Spleen (tissue), 11 donors: ENCODE results near the gene CTRL. TPM values are rescaled to one million over a fixed set of nuclear protein-coding genes. Genes with fewer than 3 reads are reported as not detected.

Experiments
- DNase-seq: peaks from one replicate; pipeline ENCODE4 v3.0.0-alpha.2; 2020
- H3K27ac ChIP-seq, 8 donors: fragments of 200-600 bp; sonication (generic) in 7 of 8; 1 replicate in 4 of 8; 2 replicates in 4 of 8; pipeline versions ENCODE4 v1.5.0 to v1.8.0; 2016 to 2021; ENCODE audit warnings: inconsistent platforms in 4 of 8, mild to moderate bottlenecking in 4 of 8, moderate library complexity in 1 of 8
- H3K27me3 ChIP-seq, 7 donors: fragments of 200-600 bp; sonication (generic) in 6 of 7; replicated peaks in 1 of 7; 1 replicate in 4 of 7; 2 replicates in 3 of 7; pipeline versions ENCODE4 v1.5.0 to v1.8.0; 2016 to 2021; ENCODE audit warnings: inconsistent platforms in 3 of 7, mild to moderate bottlenecking in 1 of 7
- H3K36me3 ChIP-seq, 6 donors: fragments of 200-600 bp; sonication (generic) in 5 of 6; 1 replicate in 4 of 6; 2 replicates in 2 of 6; pipeline versions ENCODE4 v1.5.0 to v1.8.0; 2016 to 2021; ENCODE audit warnings: inconsistent platforms in 2 of 6
- H3K4me1 ChIP-seq, 6 donors: fragments of 200-600 bp; sonication (generic) in 5 of 6; 1 replicate in 3 of 6; 2 replicates in 3 of 6; pipeline versions ENCODE4 v1.5.0 to v1.8.0; 2016 to 2021; ENCODE audit warnings: inconsistent platforms in 3 of 6
- H3K4me3 ChIP-seq, 8 donors: fragments of 200-600 bp; sonication (generic) in 7 of 8; 1 replicate in 4 of 8; 2 replicates in 4 of 8; pipeline versions ENCODE4 v1.5.0 to v1.8.0; 2016 to 2021; ENCODE audit warnings: inconsistent platforms in 4 of 8, mild to moderate bottlenecking in 4 of 8, moderate library complexity in 2 of 8
- H3K9me3 ChIP-seq, 8 donors: fragments of 200-600 bp; sonication (generic) in 7 of 8; 1 replicate in 4 of 8; 2 replicates in 4 of 8; pipeline versions ENCODE4 v1.5.0 to v1.8.0; 2016 to 2021; ENCODE audit warnings: inconsistent platforms in 4 of 8
- CTCF ChIP-seq, 11 experiments: fragments of 200-600 bp in 7 of 11; fragments of 450-650 bp in 4 of 11; sonication (generic) in 4 of 11; IDR thresholded peaks in 8 of 11; conservative IDR thresholded peaks in 3 of 11; 1 replicate in 7 of 11; 2 replicates in 4 of 11; pipeline versions ENCODE4 v1.4.0 to v1.8.0; 2016 to 2021; ENCODE audit warnings: antibody characterized with exemption in 11 of 11, inconsistent platforms in 4 of 11, mild to moderate bottlenecking in 1 of 11
- POLR2A ChIP-seq, 3 donors: fragments of 450-650 bp; IDR thresholded peaks; one replicate each; pipeline ENCODE4 v1.5.1; 2017; ENCODE audit warnings: antibody characterized with exemption in 3 of 3, mild to moderate bottlenecking in 1 of 3
- POLR2AphosphoS5 ChIP-seq, 3 donors: sonication (generic); formaldehyde crosslinking; IDR thresholded peaks; one replicate each; pipeline ENCODE4 v1.5.1; 2017; ENCODE audit warnings: antibody characterized with exemption in 3 of 3
- WGBS, 5 donors: extraction: QIAGEN DNeasy Blood & Tissue Kit in 3 of 5; methylation state at CpG; one replicate each; pipeline versions ENCODE4 v1.1.5 to v1.1.7; 2013 to 2018; 5-methylcytosine and 5-hydroxymethylcytosine counted together
- intact Hi-C: fragments of 100-400 bp; cut with DNase I; formaldehyde crosslinking; loops from one replicate; pipeline ENCODE4 v1.15.0; 2023; ENCODE audit warnings: low total_unique reads
- polyA plus RNA-seq, 3 donors: library from polyadenylated mRNA; stranded (reverse); fragments of 200-250 nt; gene quantifications; one replicate each; pipeline ENCODE4 v1.2.1, GENCODE V29; 2013
- total RNA-seq, 7 donors: library from RNA; depleted of rRNA in 3 of 7; stranded (reverse); fragments of >200 nt in 3 of 7; fragmentation: NEBNext Ultra II Directional in 4 of 7; extraction: Animal tissue kit (Norgen Biotek cat#: 25700) in 4 of 7; gene quantifications; one replicate each; pipeline versions ENCODE4 v1.1.0 to v1.2.1, GENCODE V29; 2016 to 2021
- donor health status: healthy with polysubstance abuse.
- donor health status: DM: no; HTN: no; CAD: no; lungs with moderate emphysema.
- donor health status: DM: no; HTN: no; CAD: no.
- donor health status: Bipolar disorder and iron deficiency.
- donor health status: healthy.
- donor health status: DM: no; HTN: no; CAD: no.
- donor health status: DM: yes; HTN: yes; CAD: no.

Gene CTRL
- total and polyA plus RNA-seq, 10 donors: 2.0 to 10.3 (median 4.7) TPM

GRCh38 chr16:67922740-67923139, 8.9 kb downstream of the CTRL start:
- Histone ChIP-seq H3K27me3 (no peaks in the 10 kb centered on the region), H3K4me1 (peaks cover 5 to 47% (median 24%) of the 10 kb centered on the region in 6 donors), H3K9me3 (no peaks in the 10 kb centered on the region), H3K4me3 (no peak overlapping the region), H3K27ac (no peak overlapping the region), H3K36me3 (peaks cover 0 to 94% (median 10%) of the 10 kb centered on the region in 6 donors)
- TF ChIP-seq POLR2A (IDR thresholded peaks at IDR 0.05) (no peak), CTCF (IDR thresholded peaks at IDR 0.05 in 8 of 11, conservative IDR thresholded peaks at IDR 0.05 in 3 of 11) (no peak), POLR2AphosphoS5 (IDR thresholded peaks at IDR 0.05) (no peak)
- WGBS, 5 donors: 78 to 91% (median 86%) methylated on average over 4 to 8 of the region's 8 CpGs
- DNase-seq: no peak
- intact Hi-C loops: loop anchor here (10.0 kb wide), 1 partner anchor 248 kb away; no protein-coding TSS in a partner anchor

- Histone ChIP-seq H3K36me3 (peaks cover 0 to 94% (median 6%) of the 10 kb centered on the region in 6 donors), H3K9me3 (no peaks in the 10 kb centered on the region), H3K4me3 (no peak overlapping the region), H3K4me1 (peaks cover 5 to 47% (median 26%) of the 10 kb centered on the region in 6 donors), H3K27me3 (no peaks in the 10 kb centered on the region), H3K27ac (no peak overlapping the region)
- WGBS, 5 donors: 70 to 88% (median 83%) methylated on average over 5 of the region's 5 CpGs
- TF ChIP-seq POLR2A (IDR thresholded peaks at IDR 0.05) (no peak), POLR2AphosphoS5 (IDR thresholded peaks at IDR 0.05) (no peak), CTCF (IDR thresholded peaks at IDR 0.05 in 8 of 11, conservative IDR thresholded peaks at IDR 0.05 in 3 of 11) (no peak)
- DNase-seq: no peak
- intact Hi-C loops: loop anchor here (10.0 kb wide), 1 partner anchor 247 kb away; no protein-coding TSS in a partner anchor
Observed at GRCh38 chr16:67922221-67922620, 9.4 kb downstream of the CTRL start.

GRCh38 chr16:67919622-67920221, 11.9 kb downstream of the CTRL start:
- Histone ChIP-seq H3K4me3 (no peak overlapping the region), H3K27ac (no peak overlapping the region), H3K36me3 (peaks cover 0 to 98% (median 12%) of the 10 kb centered on the region in 6 donors), H3K4me1 (peaks cover 0 to 34% (median 11%) of the 10 kb centered on the region in 6 donors), H3K9me3 (no peaks in the 10 kb centered on the region), H3K27me3 (no peaks in the 10 kb centered on the region)
- WGBS, 5 donors: 81 to 95% (median 88%) methylated on average over 6 of the region's 6 CpGs
- intact Hi-C loops: loop anchor here (10.0 kb wide), 1 partner anchor 245 kb away; no protein-coding TSS in a partner anchor
- no peak for TF ChIP-seq CTCF (IDR thresholded peaks at IDR 0.05 in 8 of 11, conservative IDR thresholded peaks at IDR 0.05 in 3 of 11)
- TF ChIP-seq POLR2AphosphoS5 (IDR thresholded peaks at IDR 0.05): no peak
- TF ChIP-seq POLR2A (IDR thresholded peaks at IDR 0.05): no peak
- no peak for DNase-seq

GRCh38 chr16:67917852-67918236, 13.8 kb downstream of the CTRL start:
- Histone ChIP-seq H3K4me1 (peaks cover 0 to 27% (median 8%) of the 10 kb centered on the region in 6 donors), H3K4me3 (no peak overlapping the region), H3K27ac (no peak overlapping the region), H3K36me3 (peaks cover 0 to 98% (median 11%) of the 10 kb centered on the region in 6 donors), H3K9me3 (no peaks in the 10 kb centered on the region), H3K27me3 (no peaks in the 10 kb centered on the region)
- intact Hi-C loops: no loop called here
- TF ChIP-seq POLR2AphosphoS5 (IDR thresholded peaks at IDR 0.05): no peak
- TF ChIP-seq POLR2A (IDR thresholded peaks at IDR 0.05): no peak
- no peak for TF ChIP-seq CTCF (IDR thresholded peaks at IDR 0.05 in 8 of 11, conservative IDR thresholded peaks at IDR 0.05 in 3 of 11)
- 82 to 93% (median 90%) methylated on average over 4 of the region's 4 CpGs for WGBS, 5 donors
- no peak for DNase-seq
